H9 (cell line): ENCODE data around the gene HIVEP1. TPM values are rescaled to one million over a fixed set of nuclear protein-coding genes. Genes with fewer than 3 reads are reported as not detected.

ENCODE experiments used
- DNase-seq: peaks from one replicate; pipeline ENCODE4 v3.0.0-alpha.2; 2017
- H2AFZ ChIP-seq: one replicate; pipeline ENCODE4 v1.6.1; 2013; ENCODE audit warnings: mild to moderate bottlenecking, low read length, control low read depth, moderate library complexity
- H2AK5ac ChIP-seq: 2 replicates; pipeline ENCODE4 v1.6.1; 2013; ENCODE audit warnings: low read length, control low read depth, mixed read lengths; ENCODE audit not compliant: insufficient read length
- H2BK120ac ChIP-seq: one replicate; pipeline ENCODE4 v1.6.1; 2013; ENCODE audit warnings: low read depth, mild to moderate bottlenecking, low read length, control low read depth, inconsistent platforms; ENCODE audit not compliant: poor library complexity, severe bottlenecking
- H2BK12ac ChIP-seq: 2 replicates; pipeline ENCODE4 v1.6.1; 2013; ENCODE audit warnings: low read length, control low read depth, mixed read lengths, low read depth; ENCODE audit not compliant: insufficient read length
- H2BK15ac ChIP-seq: 2 replicates; pipeline ENCODE4 v1.6.1; 2013; ENCODE audit warnings: low read depth, low read length, control low read depth
- H2BK20ac ChIP-seq: one replicate; pipeline ENCODE4 v1.6.1; 2013; ENCODE audit warnings: low read depth, mild to moderate bottlenecking, low read length, control low read depth, inconsistent platforms; ENCODE audit not compliant: poor library complexity, severe bottlenecking
- H2BK5ac ChIP-seq: 2 replicates; pipeline ENCODE4 v1.6.1; 2013; ENCODE audit warnings: low read length, control low read depth, mixed read lengths; ENCODE audit not compliant: insufficient read length
- H3K14ac ChIP-seq: 2 replicates; pipeline ENCODE4 v1.6.1; 2013; ENCODE audit warnings: low read length, control low read depth; ENCODE audit not compliant: insufficient read depth
- H3K18ac ChIP-seq: 2 replicates; pipeline ENCODE4 v1.6.1; 2013; ENCODE audit warnings: low read depth, mild to moderate bottlenecking, mixed read lengths, low read length, control low read depth; ENCODE audit not compliant: insufficient read length
- H3K23ac ChIP-seq: 2 replicates; pipeline ENCODE4 v1.6.1; 2013; ENCODE audit warnings: low read length, control low read depth, mixed read lengths, low read depth; ENCODE audit not compliant: insufficient read length
- H3K23me2 ChIP-seq: 2 replicates; pipeline ENCODE4 v1.6.1; 2013; ENCODE audit warnings: low read depth, mild to moderate bottlenecking, mixed read lengths, low read length, control low read depth; ENCODE audit not compliant: insufficient read length, poor library complexity, severe bottlenecking
- H3K27ac ChIP-seq: 2 replicates; pipeline ENCODE4 v1.5.1; 2013; ENCODE audit warnings: low read length, control low read depth, mixed read lengths, low read depth; ENCODE audit not compliant: insufficient read length
- H3K27me3 ChIP-seq: 2 replicates; pipeline ENCODE4 v1.6.1; 2013; ENCODE audit warnings: low read length, control low read depth, inconsistent platforms; ENCODE audit not compliant: insufficient read depth
- H3K4ac ChIP-seq: 2 replicates; pipeline ENCODE4 v1.6.1; 2013; ENCODE audit warnings: low read depth, mild to moderate bottlenecking, control low read depth, inconsistent platforms, low read length, moderate library complexity
- H3K4me1 ChIP-seq: 2 replicates; pipeline ENCODE4 v1.6.1; 2013; ENCODE audit warnings: low read length, control low read depth, inconsistent platforms; ENCODE audit not compliant: insufficient read depth
- H3K4me2 ChIP-seq: 2 replicates; pipeline ENCODE4 v1.6.1; 2013; ENCODE audit warnings: low read length, control low read depth, mixed read lengths; ENCODE audit not compliant: insufficient read length, insufficient read depth
- H3K56ac ChIP-seq: 2 replicates; pipeline ENCODE4 v1.6.1; 2013; ENCODE audit warnings: low read depth, mild to moderate bottlenecking, mixed read lengths, low read length, control low read depth; ENCODE audit not compliant: insufficient read length
- H3K79me1 ChIP-seq: 2 replicates; pipeline ENCODE4 v1.6.1; 2013; ENCODE audit warnings: low read depth, mild to moderate bottlenecking, moderate library complexity, low read length, control low read depth, inconsistent platforms; ENCODE audit not compliant: insufficient read depth, poor library complexity, severe bottlenecking
- H3K79me2 ChIP-seq: 2 replicates; pipeline ENCODE4 v1.6.1; 2013; ENCODE audit warnings: low read length, control low read depth, inconsistent platforms; ENCODE audit not compliant: insufficient read depth
- H3K9ac ChIP-seq: 2 replicates; pipeline ENCODE4 v1.6.1; 2013; ENCODE audit warnings: low read length, control low read depth, mixed read lengths; ENCODE audit not compliant: insufficient read length; ENCODE audit errors: extremely low read depth
- H3K9me3 ChIP-seq: one replicate; pipeline ENCODE4 v1.6.1; 2013; ENCODE audit warnings: low read depth, low read length, inconsistent platforms; ENCODE audit not compliant: control insufficient read depth
- H3T11ph ChIP-seq: one replicate; pipeline ENCODE4 v1.6.1; 2013; ENCODE audit warnings: mild to moderate bottlenecking, low read length, control low read depth, inconsistent platforms
- H4K20me1 ChIP-seq: one replicate; pipeline ENCODE4 v1.6.1; 2013; ENCODE audit not compliant: control insufficient read depth, insufficient read length, insufficient read depth
- H4K5ac ChIP-seq: 2 replicates; pipeline ENCODE4 v1.6.1; 2013; ENCODE audit warnings: low read depth, mild to moderate bottlenecking, mixed read lengths, low read length, control low read depth; ENCODE audit not compliant: insufficient read length
- H4K8ac ChIP-seq: replicated peaks from 2 replicates; pipeline ENCODE4 v1.6.1; 2013; ENCODE audit warnings: low read length, control low read depth, mixed read lengths, low read depth; ENCODE audit not compliant: insufficient read length
- H4K91ac ChIP-seq: 2 replicates; pipeline ENCODE4 v1.6.1; 2013; ENCODE audit warnings: low read depth, mild to moderate bottlenecking, moderate library complexity, mixed read lengths, low read length, control low read depth; ENCODE audit not compliant: insufficient read length
- H3K27ac Mint-ChIP-seq, 3 experiments: 2 replicates in 2 of 3; 3 replicates in 1 of 3; pipeline ENCODE4 v1.8.0; 2020 to 2021; ENCODE audit warnings: mixed read lengths in 3 of 3, mild to moderate bottlenecking in 1 of 3, moderate library complexity in 1 of 3
- H3K27me3 Mint-ChIP-seq: 2 replicates; pipeline ENCODE4 v1.8.0; 2021; ENCODE audit warnings: low read depth, mild to moderate bottlenecking, moderate library complexity, mixed read lengths
- H3K36me3 Mint-ChIP-seq, 3 experiments: 2 replicates in 2 of 3; 3 replicates in 1 of 3; pipeline ENCODE4 v1.8.0; 2020 to 2021; ENCODE audit warnings: low read depth in 3 of 3, mixed read lengths in 3 of 3; ENCODE audit not compliant: insufficient read depth in 1 of 3
- H3K4me1 Mint-ChIP-seq, 2 experiments: 2 replicates each; pipeline ENCODE4 v1.8.0; 2020; ENCODE audit warnings: mixed read lengths in 2 of 2
- H3K4me3 Mint-ChIP-seq, 2 experiments: 2 replicates in 1 of 2; 3 replicates in 1 of 2; pipeline ENCODE4 v1.8.0; 2020 to 2021; ENCODE audit warnings: mild to moderate bottlenecking in 2 of 2, mixed read lengths in 2 of 2, moderate library complexity in 1 of 2
- H3K9me3 Mint-ChIP-seq, 2 experiments: 2 replicates in 1 of 2; 3 replicates in 1 of 2; pipeline ENCODE4 v1.8.0; 2020; ENCODE audit warnings: mild to moderate bottlenecking in 2 of 2, mixed read lengths in 2 of 2, moderate library complexity in 1 of 2
- CTCF ChIP-seq: fragments of 200-600 bp; sonication (generic); conservative IDR thresholded peaks from 3 replicates; pipeline ENCODE4 v1.8.0; 2021; ENCODE audit warnings: antibody characterized with exemption, mild to moderate bottlenecking
- total RNA-seq: library from RNA; stranded (reverse); gene quantifications from 2 replicates; pipeline ENCODE4 v1.2.1, GENCODE V29; 2021

HIVEP1 gene
- total RNA-seq, 1 experiment from 2014 or later = 44.2 TPM

- Histone ChIP-seq H3K56ac (no peak overlapping the region), H2BK120ac (no peak overlapping the region), H2BK20ac (no peak overlapping the region), H4K91ac (no peak overlapping the region), H3K4me2 (no peak overlapping the region), H2BK5ac (no peak overlapping the region), H2AFZ (no peak overlapping the region), H3K79me2 (no peaks in the 10 kb centered on the region), H2BK15ac (no peak overlapping the region), H2AK5ac (no peak overlapping the region), H4K8ac (no peak overlapping the region), H2BK12ac (no peak overlapping the region), H3K4ac (no peak overlapping the region), H4K5ac (no peak overlapping the region), H3K9me3 (no peaks in the 10 kb centered on the region), H3K9ac (no peak overlapping the region), H3T11ph (no peak overlapping the region), H3K27me3 (no peaks in the 10 kb centered on the region), H4K20me1 (peaks cover 2% of the 10 kb centered on the region), H3K23me2 (no peaks in the 10 kb centered on the region), H3K14ac (no peak overlapping the region), H3K27ac (no peak overlapping the region), H3K18ac (no peak overlapping the region), H3K23ac (no peak overlapping the region), H3K79me1 (no peaks in the 10 kb centered on the region), H3K4me1 (no peaks in the 10 kb centered on the region)
- H3K36me3 Mint-ChIP-seq = no peaks in the 10 kb centered on the region
- no peak for DNase-seq
- no peak overlapping the region for H3K4me3 Mint-ChIP-seq
- no peaks in the 10 kb centered on the region for H3K27me3 Mint-ChIP-seq
- no peaks in the 10 kb centered on the region for H3K9me3 Mint-ChIP-seq
- H3K4me1 Mint-ChIP-seq = peaks cover 6 to 10% of the 10 kb centered on the region in 2 experiments; a peak in 2 of 4 replicates
- TF ChIP-seq CTCF = no peak
- no peak overlapping the region for H3K27ac Mint-ChIP-seq
Observed at GRCh38 chr6:12189661-12190060, 177.5 kb downstream of the HIVEP1 start.
